HepG2 (cell line): Measurements from ENCODE around the gene DHX16. TPM values are rescaled to one million over a fixed set of nuclear protein-coding genes. Genes with fewer than 3 reads are reported as not detected.

Experiments
- BHLHE40 ChIP-seq: IDR thresholded peaks from 2 replicates; pipeline ENCODE4 v1.6.1; 2011; ENCODE audit warnings: low read length, improper control_type of control experiment
- CEBPG ChIP-seq: IDR thresholded peaks from 2 replicates; pipeline ENCODE4 v1.6.1; 2016
- E2F1 ChIP-seq: sonication (generic); formaldehyde crosslinking; IDR thresholded peaks from 2 replicates; pipeline ENCODE4 v1.5.0; 2020; ENCODE audit warnings: missing genetic modification reagents
- GATAD1 ChIP-seq: IDR thresholded peaks from 2 replicates; pipeline ENCODE4 v1.6.1; 2016; ENCODE audit warnings: missing genetic modification reagents, missing compliant biosample characterization
- HES4 ChIP-seq: sonication (generic); formaldehyde crosslinking; IDR thresholded peaks from 2 replicates; pipeline ENCODE4 v1.9.0; 2021; ENCODE audit warnings: mild to moderate bottlenecking, missing genetic modification reagents, borderline replicate concordance
- MIER3 ChIP-seq: IDR thresholded peaks from 2 replicates; pipeline ENCODE4 v1.6.1; 2016; ENCODE audit warnings: missing compliant biosample characterization, borderline replicate concordance
- NFATC3 ChIP-seq: sonication (generic); formaldehyde crosslinking; IDR thresholded peaks from 2 replicates; pipeline ENCODE4 v1.5.1; 2020; ENCODE audit warnings: mild to moderate bottlenecking, missing genetic modification reagents
- NFYC ChIP-seq: IDR thresholded peaks from 2 replicates; pipeline ENCODE4 v1.6.1; 2016; ENCODE audit warnings: missing genetic modification reagents, missing compliant biosample characterization
- ONECUT2 ChIP-seq: sonication (generic); formaldehyde crosslinking; IDR thresholded peaks from 2 replicates; pipeline ENCODE4 v1.4.0; 2020; ENCODE audit warnings: missing genetic modification reagents
- PAF1 ChIP-seq: IDR thresholded peaks from 2 replicates; pipeline ENCODE4 v1.6.1; 2016; ENCODE audit warnings: missing genetic modification reagents, missing compliant biosample characterization
- PITX1 ChIP-seq: sonication (generic); formaldehyde crosslinking; IDR thresholded peaks from 2 replicates; pipeline ENCODE4 v1.5.1; 2020; ENCODE audit warnings: mild to moderate bottlenecking, missing genetic modification reagents
- POLR2A ChIP-seq, 2 experiments: IDR thresholded peaks; 2 replicates each; pipeline ENCODE4 v1.6.1; 2011; ENCODE audit warnings: low read depth in 2 of 2, low read length in 2 of 2, mild to moderate bottlenecking in 1 of 2, moderate library complexity in 1 of 2; ENCODE audit not compliant: insufficient read depth in 1 of 2
- PPARG ChIP-seq: conservative IDR thresholded peaks from 2 replicates; pipeline ENCODE4 v1.6.1; 2016; ENCODE audit warnings: missing biosample characterization, missing genetic modification reagents
- RBM39 ChIP-seq: fragments of 200-400 bp; formaldehyde crosslinking; IDR thresholded peaks from one replicate; pipeline ENCODE4 v1.6.1; 2018; ENCODE audit warnings: antibody characterized with exemption, mild to moderate bottlenecking, low read depth, low read length; ENCODE audit not compliant: poor library complexity, severe bottlenecking
- SP1 ChIP-seq, 2 experiments: fragments of 450-650 bp in 1 of 2; sonication (generic) in 1 of 2; formaldehyde crosslinking in 1 of 2; IDR thresholded peaks; 2 replicates each; pipeline versions ENCODE4 v1.4.0 to v1.6.1; 2016 to 2020; ENCODE audit warnings: missing genetic modification reagents in 1 of 2
- TMF1 ChIP-seq: sonication (generic); formaldehyde crosslinking; IDR thresholded peaks from 2 replicates; pipeline ENCODE4 v1.8.1; 2022; ENCODE audit warnings: low read depth, missing genetic modification reagents
- ZKSCAN5 ChIP-seq: sonication (generic); formaldehyde crosslinking; IDR thresholded peaks from 2 replicates; pipeline ENCODE4 v1.5.1; 2020; ENCODE audit warnings: mild to moderate bottlenecking, missing genetic modification reagents
- ZNF281 ChIP-seq: sonication (generic); formaldehyde crosslinking; IDR thresholded peaks from 2 replicates; pipeline ENCODE4 v1.4.0; 2020; ENCODE audit warnings: missing genetic modification reagents, borderline replicate concordance
- ZNF354B ChIP-seq: sonication (generic); formaldehyde crosslinking; IDR thresholded peaks from 2 replicates; pipeline ENCODE4 v1.8.0; 2022; ENCODE audit warnings: mild to moderate bottlenecking, missing genetic modification reagents
- ZNF367 ChIP-seq: sonication (generic); formaldehyde crosslinking; IDR thresholded peaks from 2 replicates; pipeline ENCODE4 v1.4.0; 2020; ENCODE audit warnings: missing genetic modification reagents, borderline replicate concordance
- ZNF574 ChIP-seq: sonication (generic); formaldehyde crosslinking; IDR thresholded peaks from 2 replicates; pipeline ENCODE4 v1.4.0; 2020; ENCODE audit warnings: missing genetic modification reagents
- ZNF629 ChIP-seq: sonication (generic); formaldehyde crosslinking; conservative IDR thresholded peaks from 2 replicates; pipeline ENCODE4 v1.5.0; 2020; ENCODE audit warnings: missing genetic modification reagents
- ZNF737 ChIP-seq: sonication (generic); formaldehyde crosslinking; IDR thresholded peaks from 2 replicates; pipeline ENCODE4 v1.5.0; 2020; ENCODE audit warnings: missing genetic modification reagents, mild to moderate bottlenecking, borderline replicate concordance
- ZSCAN20 ChIP-seq: sonication (generic); formaldehyde crosslinking; IDR thresholded peaks from 2 replicates; pipeline ENCODE4 v1.4.0; 2020; ENCODE audit warnings: missing genetic modification reagents, mild to moderate bottlenecking, borderline replicate concordance
- ZSCAN31 ChIP-seq: sonication (generic); formaldehyde crosslinking; IDR thresholded peaks from 2 replicates; pipeline ENCODE4 v1.5.0; 2020; ENCODE audit warnings: low read depth, mild to moderate bottlenecking, missing genetic modification reagents
- polyA plus RNA-seq, 8 experiments: library from polyadenylated mRNA; depleted of rRNA in 3 of 8; stranded (reverse) in 7 of 8; unstranded in 1 of 8; fragments of >200 nt; fragmentation: Illumina TruSeq in 4 of 8; extraction: Trizol in 4 of 8; gene quantifications; 2 replicates each; pipeline versions ENCODE4 v1.2.1 to v1.2.3, GENCODE V29; 2011 to 2016; ENCODE audit warnings: low read depth in 4 of 8, missing spikeins in 1 of 8, mixed read lengths in 1 of 8; ENCODE audit not compliant: insufficient read depth in 1 of 8
- total RNA-seq, 5 experiments: library from RNA; depleted of rRNA; stranded (reverse); fragments of >200 nt; fragmentation: Illumina TruSeq; extraction: Trizol; gene quantifications; 2 replicates each; pipeline ENCODE4 v1.2.3, GENCODE V29; 2016; ENCODE audit warnings: low read depth in 1 of 5

The DHX16 gene
- total and polyA plus RNA-seq, 2 of the 13 experiments (the other 11 are each of a cell fraction or from before 2014, with no cell fraction given) = 57.0 to 58.5 TPM

GRCh38 chr6:30678964-30679726 lies 6.3 kb upstream of the DHX16 start (continued):
- TF ChIP-seq ZSCAN20 (CRISPR knock-in tag) (no peak), GATAD1 (peak; percentile 77), TMF1 (CRISPR knock-in tag) (0 out of 2 replicates have a peak, but pooled peaks have one; percentile 56), PAF1 (CRISPR knock-in tag) (no peak), MIER3 (CRISPR knock-in tag) (0 out of 2 replicates have a peak, but pooled peaks have one; percentile 47), ZNF629 (CRISPR knock-in tag) (peak; percentile 93), NFYC (CRISPR knock-in tag) (no peak; the same call in 1 of the 2 replicates), ZNF737 (CRISPR knock-in tag) (no peak), PPARG (CRISPR knock-in tag) (peak; percentile 68), NFATC3 (CRISPR knock-in tag) (no peak), ZNF367 (no peak), BHLHE40 (0 out of 2 replicates have a peak, but pooled peaks have one; percentile 44), POLR2A (IDR thresholded peaks at IDR 0.05; ENCODE audit: insufficient read depth in 1 of 2, low read depth in 2 of 2, low read length in 2 of 2) (no peak), HES4 (CRISPR knock-in tag) (no peak), ZNF354B (peak; percentile 89; the same call in 1 of the 2 replicates), E2F1 (CRISPR knock-in tag) (no peak), PITX1 (CRISPR knock-in tag) (peak; percentile 84), RBM39 (peak; percentile 87), ONECUT2 (CRISPR knock-in tag) (no peak), CEBPG (CRISPR knock-in tag) (peak; percentile 33; the same call in 1 of the 2 replicates), ZNF281 (CRISPR knock-in tag) (peak; percentile 45; the same call in 1 of the 2 replicates), ZSCAN31 (CRISPR knock-in tag) (peak; percentile 54; the same call in 1 of the 2 replicates), ZKSCAN5 (CRISPR knock-in tag) (0 out of 2 replicates have a peak, but pooled peaks have one; percentile 70), ZNF574 (CRISPR knock-in tag) (peak; percentile 94), SP1 (IDR thresholded peaks at IDR 0.05) (no peak), SP1 (CRISPR knock-in tag; IDR thresholded peaks at IDR 0.05) (peak; percentile 28; the same call in 1 of the 2 replicates)
